GM12878 (cell line): ENCODE results near the gene GPSM1. TPM values are rescaled to one million over a fixed set of nuclear protein-coding genes. Genes with fewer than 3 reads are reported as not detected.

Experiments
- ATAC-seq: fragments of 200-7000 bp; cut with Tn5 transposase; 3 replicates; pipeline ENCODE4 v1.9.1; 2020; ENCODE audit warnings: mild to moderate bottlenecking, moderate library complexity
- BruUV-seq: library from RNA; stranded (reverse); fragments of 400-500 nt; replicated peaks from 2 replicates; lab custom pipeline; 2021; lab: Mats Ljungman, UMichigan
- CTCF ChIA-PET: fragments of 300-600 bp; sonication (Branson Sonifier 250); formaldehyde crosslinking; extraction: SDS; loops from one replicate; lab custom pipeline; 2021; ENCODE audit warnings: inconsistent platforms; lab: Yijun Ruan, JAX
- POLR2A ChIA-PET: fragments of 350-600 bp; formaldehyde crosslinking; extraction: SDS; loops from one replicate; lab custom pipeline; 2021; ENCODE audit warnings: inconsistent platforms; lab: Charles Lee
- RAD21 ChIA-PET: fragments of 300-600 bp; sonication (Branson Sonifier 250); formaldehyde crosslinking; loops from one replicate; lab custom pipeline; 2023; ENCODE audit warnings: antibody characterized with exemption; ENCODE audit not compliant: unreplicated experiment; lab: Charles Lee
- SMC1A ChIA-PET: fragments of 300-600 bp; sonication (Branson Sonifier 250); formaldehyde crosslinking; loops from one replicate; lab custom pipeline; 2023; ENCODE audit not compliant: unreplicated experiment, uncharacterized antibody; lab: Charles Lee
- DNase-seq: peaks from one replicate; pipeline ENCODE4 v3.0.0-alpha.2; 2011; ENCODE audit warnings: low read depth, low spot score
- FAIRE-seq: peaks from 3 replicates; lab custom pipeline; 2011; peaks lifted over from hg19 to GRCh38; lab: Jason Lieb, UNC
- H2AFZ ChIP-seq: 2 replicates; pipeline ENCODE4 v1.6.0; 2011; ENCODE audit warnings: low read depth, low read length, control low read depth; ENCODE audit not compliant: control insufficient read depth
- H3K27ac ChIP-seq: 2 replicates; pipeline ENCODE4 v1.5.1; 2011; ENCODE audit warnings: control low read depth; ENCODE audit not compliant: control insufficient read depth, insufficient read depth
- H3K27me3 ChIP-seq, 2 experiments: replicated peaks in 1 of 2; 2 replicates each; pipeline versions ENCODE4 v1.6.0 to v1.6.1; 2011; ENCODE audit warnings: low read length in 1 of 2; ENCODE audit not compliant: control insufficient read depth in 2 of 2, insufficient read depth in 2 of 2
- H3K36me3 ChIP-seq, 2 experiments: 2 replicates each; pipeline ENCODE4 v1.5.1; 2011; ENCODE audit warnings: low read length in 1 of 2; ENCODE audit not compliant: control insufficient read depth in 2 of 2, insufficient read depth in 2 of 2
- H3K4me1 ChIP-seq: 2 replicates; pipeline ENCODE4 v1.6.1; 2011; ENCODE audit warnings: mild to moderate bottlenecking, low read length, moderate library complexity, mixed read lengths; ENCODE audit not compliant: control insufficient read depth, insufficient read depth
- H3K4me2 ChIP-seq: 2 replicates; pipeline ENCODE4 v1.6.0; 2011; ENCODE audit warnings: control low read depth; ENCODE audit not compliant: control insufficient read depth, insufficient read depth
- H3K4me3 ChIP-seq: fragments of 200-600 bp; sonication (generic); 2 replicates; pipeline ENCODE4 v1.5.1; 2016
- H3K79me2 ChIP-seq: 2 replicates; pipeline ENCODE4 v1.6.0; 2011; ENCODE audit warnings: low read length; ENCODE audit not compliant: control insufficient read depth, insufficient read depth
- H3K9ac ChIP-seq: 2 replicates; pipeline ENCODE4 v1.8.0; 2011; ENCODE audit warnings: low read length, control low read depth, mixed read lengths; ENCODE audit not compliant: control insufficient read depth, insufficient read depth
- H3K9me3 ChIP-seq: replicated peaks from 3 replicates; pipeline ENCODE4 v1.5.1; 2011; ENCODE audit warnings: mild to moderate bottlenecking, low read length; ENCODE audit not compliant: control insufficient read depth, insufficient read depth
- H4K20me1 ChIP-seq: 2 replicates; pipeline ENCODE4 v1.6.0; 2011; ENCODE audit not compliant: control insufficient read depth, insufficient read depth
- ATF3 ChIP-seq: IDR thresholded peaks from 2 replicates; pipeline ENCODE4 v1.6.1; 2011; ENCODE audit warnings: low read depth, mild to moderate bottlenecking, low read length, moderate library complexity, borderline replicate concordance; ENCODE audit errors: extremely low read depth
- ATF7 ChIP-seq: fragments of 450-650 bp; IDR thresholded peaks from 2 replicates; pipeline ENCODE4 v1.6.1; 2016; ENCODE audit warnings: low read depth, mild to moderate bottlenecking
- BCLAF1 ChIP-seq: fragments of 450-650 bp; IDR thresholded peaks from 2 replicates; pipeline ENCODE4 v1.6.1; 2017; ENCODE audit warnings: antibody characterized with exemption, mild to moderate bottlenecking, moderate library complexity
- CREM ChIP-seq: IDR thresholded peaks from 2 replicates; pipeline ENCODE4 v1.6.1; 2014; ENCODE audit warnings: antibody characterized with exemption, low read depth
- EZH2 ChIP-seq: IDR thresholded peaks from 2 replicates; pipeline ENCODE4 v1.6.1; 2012; ENCODE audit warnings: low read depth, mild to moderate bottlenecking, control low read depth, inconsistent platforms, low read length, borderline replicate concordance; ENCODE audit not compliant: control insufficient read depth
- IKZF1 ChIP-seq: fragments of 450-650 bp; conservative IDR thresholded peaks from 2 replicates; pipeline ENCODE4 v1.6.1; 2017; ENCODE audit warnings: antibody characterized with exemption, mild to moderate bottlenecking
- IRF4 ChIP-seq: IDR thresholded peaks from 2 replicates; pipeline ENCODE4 v1.6.1; 2011; ENCODE audit warnings: low read depth, low read length
- MLLT1 ChIP-seq: fragments of 450-650 bp; IDR thresholded peaks from 2 replicates; pipeline ENCODE4 v1.6.1; 2016; ENCODE audit warnings: mild to moderate bottlenecking
- RAD21 ChIP-seq: IDR thresholded peaks from 2 replicates; pipeline ENCODE4 v1.6.1; 2011; ENCODE audit warnings: mild to moderate bottlenecking, low read depth, low read length, moderate library complexity; ENCODE audit not compliant: insufficient read depth
- SIX5 ChIP-seq: IDR thresholded peaks from 2 replicates; pipeline ENCODE4 v1.6.1; 2011; ENCODE audit warnings: mild to moderate bottlenecking, low read depth, low read length, moderate library complexity; ENCODE audit not compliant: severe bottlenecking
- SP1 ChIP-seq: IDR thresholded peaks from one replicate; pipeline ENCODE4 v1.6.1; 2011; ENCODE audit warnings: low read depth, low read length
- TARDBP ChIP-seq: IDR thresholded peaks from 2 replicates; pipeline ENCODE4 v1.6.1; 2016; ENCODE audit warnings: borderline replicate concordance
- TBL1XR1 ChIP-seq: IDR thresholded peaks from 2 replicates; pipeline ENCODE4 v1.6.1; 2012; ENCODE audit warnings: low read depth, low read length, improper control_type of control experiment
- TCF7 ChIP-seq: IDR thresholded peaks from 2 replicates; pipeline ENCODE4 v1.6.1; 2014; ENCODE audit warnings: antibody characterized with exemption, borderline replicate concordance
- ZNF217 ChIP-seq: fragments of 450-650 bp; IDR thresholded peaks from 2 replicates; pipeline ENCODE4 v1.6.1; 2017; ENCODE audit warnings: antibody characterized with exemption, mild to moderate bottlenecking
- ZNF24 ChIP-seq: fragments of 450-650 bp; IDR thresholded peaks from 2 replicates; pipeline ENCODE4 v1.6.1; 2017; ENCODE audit warnings: antibody characterized with exemption, mild to moderate bottlenecking
- WGBS: methylation state at CpG from one replicate; pipeline ENCODE4 v1.1.6; 2016; ENCODE audit warnings: low lambda C conversion rate; ENCODE audit not compliant: insufficient replicate concordance, insufficient coverage; ENCODE audit errors: missing lambda C conversion rate; 5-methylcytosine and 5-hydroxymethylcytosine counted together
- in situ Hi-C: fragments of 300-500 bp; cut with MboI; formaldehyde crosslinking; loops from 9 replicates; pipeline ENCODE4 v1.14.3; 2018; ENCODE audit warnings: mixed read lengths
- intact Hi-C: fragments of 100-400 bp; cut with micrococcal nuclease; formaldehyde crosslinking; loops from one replicate; pipeline ENCODE4 v1.14.2; 2022; ENCODE audit not compliant: unreplicated experiment
- polyA plus RNA-seq, 11 experiments: library from polyadenylated mRNA; depleted of rRNA in 4 of 11; unstranded in 6 of 11; stranded (reverse) in 5 of 11; fragments of >200 nt; fragmentation: Nextera tagmentation in 4 of 11; fragmentation: Illumina TruSeq in 1 of 11; extraction: Ambion mirVana in 4 of 11; extraction: Trizol in 1 of 11; gene quantifications; 1 replicate in 1 of 11; 2 replicates in 10 of 11; pipeline versions ENCODE4 v1.2.1 to v1.2.3, GENCODE V29; 2011 to 2016; ENCODE audit warnings: inconsistent platforms in 2 of 11, missing spikeins in 2 of 11, low read depth in 1 of 11
- total RNA-seq, 4 experiments: library from RNA; depleted of rRNA in 3 of 4; stranded (reverse); fragments of >200 nt in 3 of 4; fragmentation: Illumina TruSeq in 1 of 4; extraction: Trizol in 1 of 4; gene quantifications; 2 replicates each; pipeline versions ENCODE4 v1.2.1 to v1.2.3, GENCODE V29; 2013 to 2021
- TF ChIP-seq, protein P1 (sequence below): IDR thresholded peaks from 2 replicates; pipeline ENCODE4 v1.6.1; 2011; ENCODE audit warnings: borderline replicate concordance, low read depth, mild to moderate bottlenecking, moderate library complexity, mixed read lengths, low read length; ENCODE audit not compliant: insufficient read depth; ENCODE audit errors: extremely low read length

GPSM1 gene
- total and polyA plus RNA-seq, 10 of the 15 experiments (the other 5 are each of a cell fraction or from before 2014, with no cell fraction given), result 0.04 to 0.10 (median 0.10) TPM; not detected in 7

DNA sequence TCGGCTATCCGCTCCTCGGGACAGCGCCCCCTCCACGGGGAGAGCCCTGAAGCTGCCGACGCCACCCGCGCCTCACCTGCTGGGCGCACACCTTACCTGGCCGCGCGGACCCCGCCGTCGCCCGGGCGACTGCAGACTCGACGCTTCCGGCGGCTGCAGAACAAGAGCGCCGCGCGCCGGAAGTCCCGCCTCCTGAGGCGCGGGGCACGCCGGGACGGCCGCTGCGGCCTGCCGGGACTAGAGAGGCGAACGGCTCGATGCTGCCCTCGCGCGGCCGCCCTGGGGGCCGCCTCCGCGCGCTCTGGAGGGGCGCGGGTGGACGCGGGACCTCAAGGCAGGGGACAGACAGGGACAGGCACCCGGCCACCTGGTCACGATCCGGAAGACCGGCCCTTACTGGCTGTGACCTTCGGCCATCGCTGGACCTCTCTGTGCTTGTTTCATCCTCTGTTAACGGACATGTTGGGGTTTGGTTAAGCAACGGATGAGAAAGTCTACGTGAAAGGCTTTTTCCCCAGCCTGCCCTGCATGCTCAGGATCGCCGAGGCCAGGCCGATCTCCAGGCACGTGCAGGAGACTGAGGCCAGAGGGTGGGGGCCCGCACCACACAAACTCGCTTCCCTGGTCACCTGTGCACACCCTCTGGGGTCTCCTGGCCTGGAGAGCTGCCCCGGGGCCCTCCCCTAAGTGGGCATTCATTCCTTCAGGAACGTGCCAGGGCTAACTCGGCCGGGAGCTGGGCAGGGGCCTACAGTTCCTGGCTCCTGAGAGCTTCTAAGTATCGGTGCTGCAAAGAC is 72.9 kb downstream of the GPSM1 start, which contains the start of gene SNAPC4:
Gene SNAPC4 (minus strand): TSS at position 133 of the 797 bp plus-strand sequence. CDS start 1,742 bp downstream, outside the sequence.
- H4K20me1 ChIP-seq, result no peaks in the 10 kb centered on the region
- peak within 1 kb of the TSS; percentile 82 for H3K9ac ChIP-seq
- peaks cover 11 to 19% of the 10 kb centered on the region in 2 experiments for H3K36me3 ChIP-seq
- ChIA-PET POLR2A (interaction anchor here (1.1 to 2.4 kb wide), 3 partner anchors 9 to 37 kb away, joined by 3 to 11 read pairs (median 3); partner anchors contain the start of genes ENTR1 and PMPCA), RAD21 (interaction anchor here (1.7 kb wide), 1 partner anchor 37 kb away, joined by 6 read pairs; the partner anchor contains the start of gene DNLZ), CTCF (interaction anchor here (0.5 to 2.5 kb wide), 8 partner anchors 9 to 310 kb away, joined by 3 to 21 read pairs (median 6); partner anchors contain the start of genes DNLZ, ENTR1 and PMPCA), SMC1A (interaction anchor here (1.1 kb wide), 1 partner anchor 10 kb away, joined by 4 read pairs; the partner anchor contains the start of gene ENTR1)
- peaks cover 33% of the 10 kb centered on the region for H3K4me1 ChIP-seq
- H2AFZ ChIP-seq, result peak within 1 kb of the TSS; percentile 74
- H3K4me3 ChIP-seq, result peak within 1 kb of the TSS; percentile 96
- in situ Hi-C loops, result no loop called here
- WGBS, result 7% methylated on average over 71 of the region's 71 CpGs
- peaks cover 28% of the 10 kb centered on the region for H3K79me2 ChIP-seq
- no TSS peak for BruUV-seq
- intact Hi-C loops, result loop anchor here (1.0 kb wide), 1 partner anchor 61 kb away; no protein-coding TSS in a partner anchor
- peak; percentile 40 for DNase-seq
- peak; percentile 84 for FAIRE-seq
- peak within 1 kb of the TSS; percentile 92 for H3K4me2 ChIP-seq
- peak; percentile 74 for ATAC-seq
- H3K9me3 ChIP-seq, result no peaks in the 10 kb centered on the region
- H3K27me3 ChIP-seq, result no peaks in the 10 kb centered on the region
- peak within 1 kb of the TSS; percentile 61 for H3K27ac ChIP-seq
- TF ChIP-seq IRF4 (no peak), ATF3 (peak; percentile 52; the same call in 1 of the 2 replicates), ZNF217 (0 out of 2 replicates have a peak, but pooled peaks have one; percentile 62), EZH2 (no peak), TCF7 (no peak), TARDBP (no peak), ZNF24 (0 out of 2 replicates have a peak, but pooled peaks have one; percentile 38), BCLAF1 (0 out of 2 replicates have a peak, but pooled peaks have one; percentile 2), IKZF1 (peak; percentile 80; the same call in 1 of the 2 replicates), CREM (no peak; the same call in 1 of the 2 replicates), RAD21 (peak; percentile 62), SIX5 (peak; percentile 58), ATF7 (no peak), SP1 (peak; percentile 48), TBL1XR1 (peak; percentile 62; the same call in 1 of the 2 replicates), MLLT1 (0 out of 2 replicates have a peak, but pooled peaks have one; percentile 43)
- TF ChIP-seq, protein P1, sequence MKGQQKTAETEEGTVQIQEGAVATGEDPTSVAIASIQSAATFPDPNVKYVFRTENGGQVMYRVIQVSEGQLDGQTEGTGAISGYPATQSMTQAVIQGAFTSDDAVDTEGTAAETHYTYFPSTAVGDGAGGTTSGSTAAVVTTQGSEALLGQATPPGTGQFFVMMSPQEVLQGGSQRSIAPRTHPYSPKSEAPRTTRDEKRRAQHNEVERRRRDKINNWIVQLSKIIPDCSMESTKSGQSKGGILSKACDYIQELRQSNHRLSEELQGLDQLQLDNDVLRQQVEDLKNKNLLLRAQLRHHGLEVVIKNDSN, result no peak
